NCI-H1105 treated with DMSO at 0.1 percent for 48 hours (cell line): Measurements from ENCODE around the gene NF2.

Source experiments
- DNase-seq: peaks from one replicate; lab custom pipeline; 2025; lab: John Stamatoyannopoulos, UW

NF2 gene

DNA sequence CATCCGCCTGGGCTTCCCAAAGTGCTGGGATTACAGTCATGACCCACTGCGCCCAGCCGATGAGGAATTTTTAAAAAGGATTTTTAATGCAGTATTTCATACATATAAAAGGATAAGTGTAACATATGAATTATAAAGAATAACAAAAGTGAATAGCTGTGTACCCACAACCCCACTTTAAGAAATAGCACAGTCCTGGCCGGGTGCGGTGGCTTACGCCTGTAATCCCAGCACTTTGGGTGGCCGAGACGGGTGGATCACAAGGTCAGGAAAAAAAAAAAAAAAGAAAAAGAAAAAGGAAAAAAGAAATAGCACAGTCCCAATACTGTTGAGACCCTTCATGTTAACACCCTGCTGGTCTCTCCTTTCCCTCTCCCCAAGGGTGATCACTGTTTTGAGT is 62.1 kb downstream of the NF2 start:
- DNase-seq: no peak

DNA sequence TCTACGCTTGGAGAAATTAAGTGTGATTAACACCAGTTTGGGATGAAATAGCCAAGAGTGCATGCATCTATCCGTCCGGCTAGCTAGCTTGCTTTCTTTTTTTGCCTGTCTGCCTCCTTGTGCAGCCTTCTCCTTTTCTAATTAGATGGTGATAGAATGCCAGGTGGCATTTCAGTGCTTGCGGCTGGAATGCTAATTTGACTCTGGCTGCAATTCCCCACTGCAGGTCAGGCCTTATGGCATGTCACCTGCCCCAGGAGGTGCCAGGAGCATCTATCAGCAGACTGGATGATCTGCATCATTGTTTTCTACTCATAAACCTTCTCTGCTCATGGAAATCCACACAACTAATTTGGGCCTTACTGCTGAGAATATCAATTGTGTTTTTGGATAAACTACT is 65.2 kb downstream of the NF2 start:
- DNase-seq: no peak

GRCh38 chr22:29670626-29671025 is 67.2 kb downstream of the NF2 start:
- no peak for DNase-seq

DNA sequence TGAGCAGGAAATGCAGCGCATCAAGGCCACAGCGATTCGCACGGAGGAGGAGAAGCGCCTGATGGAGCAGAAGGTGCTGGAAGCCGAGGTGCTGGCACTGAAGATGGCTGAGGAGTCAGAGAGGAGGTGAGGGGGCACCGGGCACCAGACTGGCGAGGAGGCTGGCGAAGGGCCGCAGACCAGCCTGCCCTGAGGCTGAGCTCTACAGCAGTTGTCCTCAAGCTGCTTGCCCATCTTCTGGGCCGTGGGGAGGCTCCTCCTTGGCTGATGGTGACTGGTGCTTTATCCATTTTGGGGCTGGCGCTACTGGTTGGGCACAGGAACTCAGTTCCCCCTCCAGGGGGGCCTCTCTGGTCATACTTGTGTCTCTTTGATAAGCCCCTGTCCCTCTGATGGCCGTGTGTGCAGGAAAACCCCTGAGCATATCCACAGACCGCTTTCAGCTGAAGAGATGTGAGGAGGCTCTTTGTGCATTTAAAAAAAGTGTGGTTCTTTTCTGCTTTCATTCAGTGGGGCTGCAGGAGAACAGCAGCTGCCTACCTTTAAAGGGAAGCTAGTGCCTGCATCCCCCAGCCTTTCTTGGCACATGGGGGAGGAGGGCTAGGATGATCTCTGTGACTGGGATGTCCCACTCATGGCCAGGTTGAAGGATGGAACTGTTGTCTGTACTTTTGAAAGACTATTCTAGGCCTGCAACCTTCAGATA is 70.1 kb downstream of the NF2 start:
- DNase-seq: no peak

DNA sequence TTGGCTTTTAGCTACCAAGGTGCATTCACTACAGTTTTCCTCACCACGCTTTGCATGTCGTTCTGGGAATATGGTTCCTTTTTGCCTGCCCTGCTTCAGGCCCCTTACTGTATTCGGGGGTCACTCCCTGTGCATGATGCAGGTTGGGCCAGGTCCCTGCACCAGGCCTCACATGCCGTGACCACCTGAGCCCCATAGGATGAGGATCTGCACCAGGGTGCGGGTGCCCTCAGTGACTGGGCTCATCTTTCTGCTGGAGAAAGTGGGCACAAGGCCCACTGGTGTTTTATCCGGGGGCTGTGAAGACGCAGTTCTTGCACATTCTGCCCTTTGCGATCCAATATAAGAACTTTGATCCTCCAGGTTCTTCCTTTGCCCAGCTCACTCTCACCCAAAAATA is 70.7 kb downstream of the NF2 start:
- no peak for DNase-seq

DNA sequence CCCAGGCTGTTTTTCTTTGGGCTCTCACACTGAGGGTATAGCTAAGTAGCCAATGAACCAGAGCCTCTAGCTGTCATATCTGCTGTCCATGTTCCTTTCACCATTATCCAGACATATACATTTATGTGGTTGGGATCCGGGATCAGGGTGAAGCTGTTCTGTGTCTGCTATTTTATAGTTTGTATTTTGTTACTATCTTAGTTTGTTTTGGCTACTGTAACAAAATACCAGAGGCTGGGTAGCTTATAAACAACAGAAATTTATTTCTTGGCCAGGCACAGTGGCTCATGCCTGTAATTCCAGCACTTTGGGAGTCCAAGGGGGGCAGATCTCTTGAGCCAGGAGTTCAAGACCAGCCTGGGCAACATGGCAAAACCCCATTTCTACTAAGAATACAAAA is 75.9 kb downstream of the NF2 start:
- DNase-seq: no peak

DNA sequence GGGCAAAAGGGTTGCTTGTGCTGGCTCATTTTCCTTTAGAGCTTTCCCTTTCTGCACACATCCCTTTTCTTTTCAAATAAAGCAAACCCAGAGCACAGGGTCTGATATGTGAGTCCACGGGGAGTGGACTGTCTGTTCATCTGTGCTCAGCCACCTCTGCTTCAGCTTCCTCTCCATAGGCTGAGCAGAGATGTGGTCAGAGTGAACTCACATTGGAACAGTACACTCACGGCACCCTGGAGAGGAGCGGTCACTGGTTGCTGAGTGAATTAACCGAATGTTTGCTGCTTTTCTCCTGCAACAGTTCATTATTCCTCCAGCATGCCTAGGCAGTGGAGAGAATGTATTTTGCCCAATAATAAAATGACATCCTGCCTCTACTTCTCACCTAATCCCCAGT is 80.1 kb downstream of the NF2 start:
- no peak for DNase-seq

GRCh38 chr22:29684244-29684643 is 80.8 kb downstream of the NF2 start:
- no peak for DNase-seq

DNA sequence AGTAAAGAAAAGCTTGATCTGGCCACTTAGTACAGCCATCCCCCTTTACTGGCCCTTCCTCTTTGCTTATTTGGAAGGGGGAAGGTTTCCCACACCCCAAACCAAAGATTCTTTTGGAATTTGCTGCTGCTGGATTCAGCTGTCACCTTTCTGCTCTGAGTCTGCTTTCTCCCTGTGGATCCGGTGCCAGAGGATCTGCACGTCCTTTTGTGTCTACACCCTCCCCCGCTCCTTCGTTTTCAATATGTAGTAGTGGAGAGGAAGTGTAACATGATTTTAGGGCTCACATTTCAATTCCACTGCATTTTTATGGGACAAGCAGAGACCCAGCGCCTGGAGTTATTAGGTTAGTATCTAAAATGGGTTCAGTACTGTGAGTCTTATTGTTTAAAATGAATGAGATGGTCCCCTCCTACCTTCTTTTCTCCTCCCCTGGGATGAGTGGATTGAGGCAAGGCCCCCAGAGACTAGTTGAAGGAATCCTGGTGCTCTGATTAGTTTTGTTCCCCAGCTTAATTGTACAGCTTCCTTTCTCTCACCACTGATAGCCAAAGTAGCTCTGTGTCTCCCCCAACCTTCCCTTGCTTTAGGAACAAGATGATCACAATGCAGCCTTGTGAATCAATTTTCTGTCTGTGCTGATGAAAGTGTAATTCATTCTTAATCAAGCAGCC is 85.9 kb downstream of the NF2 start:
- DNase-seq: no peak

DNA sequence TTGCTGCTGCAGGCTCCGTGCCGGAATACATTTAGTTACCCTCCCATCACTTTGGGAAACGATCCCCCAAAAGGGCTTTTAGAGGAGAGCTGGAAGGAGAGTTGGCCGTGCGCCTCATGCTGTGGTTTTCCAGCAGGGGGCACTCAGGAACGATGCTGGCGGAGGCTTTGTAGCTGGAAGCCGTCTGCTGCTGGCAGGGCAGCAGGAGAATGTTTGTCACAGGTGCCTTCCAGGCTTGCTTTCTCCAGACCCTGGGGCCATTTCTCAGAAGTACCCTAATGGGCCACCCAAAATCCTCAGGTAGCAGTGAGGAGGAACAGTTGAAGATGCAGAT is 86.4 kb downstream of the NF2 start:
- DNase-seq: peak; percentile 46

- no peak for DNase-seq
Measured at GRCh38 chr22:29690476-29690875, 87.0 kb downstream of the NF2 start.

DNA sequence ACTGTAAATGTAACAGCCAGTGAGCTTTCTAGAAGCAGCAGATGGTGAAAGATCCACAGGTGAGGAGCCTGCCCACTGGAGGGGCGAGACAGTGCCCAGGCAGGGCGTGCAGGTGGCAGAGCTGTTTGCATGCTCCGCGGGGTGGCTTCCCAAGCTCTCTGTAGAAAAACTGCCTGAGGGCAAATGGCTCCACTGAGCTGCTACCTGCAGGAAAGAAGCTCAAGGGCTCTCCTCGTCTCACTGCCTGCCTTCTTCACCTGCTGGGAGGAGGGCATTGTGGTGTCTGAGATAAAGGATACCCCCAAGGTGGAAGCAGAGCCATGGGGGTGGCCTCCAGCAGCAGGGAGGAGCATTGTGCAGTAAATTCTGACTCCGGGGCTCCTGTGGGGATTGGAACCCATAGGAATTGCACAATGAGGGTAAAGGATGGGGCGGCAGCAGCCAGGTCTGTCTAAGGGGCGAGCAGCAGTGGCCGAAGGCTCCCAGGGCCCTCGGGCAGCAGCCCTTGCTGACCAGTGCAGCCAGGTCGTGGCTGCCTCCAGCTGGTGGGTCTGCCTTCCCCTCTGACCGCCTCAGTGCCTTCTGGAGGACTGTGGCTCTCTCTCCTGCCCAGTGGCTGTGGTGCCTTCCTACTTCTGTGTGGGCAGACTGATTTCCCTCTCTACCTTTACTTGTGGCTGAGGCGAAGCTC is 88.3 kb downstream of the NF2 start:
- DNase-seq: peak; percentile 3

DNA sequence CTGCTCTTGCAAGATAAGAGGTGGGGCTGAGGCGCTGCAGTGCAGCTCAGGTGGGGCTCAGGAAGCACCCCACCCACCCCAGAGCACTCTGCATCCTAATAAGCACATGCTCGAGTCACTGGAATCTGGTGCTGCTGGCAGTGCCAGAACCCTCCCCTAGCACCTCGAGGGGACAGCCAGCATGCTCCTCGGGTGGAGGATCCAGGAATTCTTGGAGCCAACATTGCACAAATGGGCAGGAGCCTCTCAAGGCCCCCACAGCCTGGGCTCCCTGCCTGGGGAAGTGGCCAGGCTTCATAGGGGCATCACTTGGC is 88.9 kb downstream of the NF2 start:
- DNase-seq: no peak

- no peak for DNase-seq
Measured at GRCh38 chr22:29693161-29693560, 89.7 kb downstream of the NF2 start.

DNA sequence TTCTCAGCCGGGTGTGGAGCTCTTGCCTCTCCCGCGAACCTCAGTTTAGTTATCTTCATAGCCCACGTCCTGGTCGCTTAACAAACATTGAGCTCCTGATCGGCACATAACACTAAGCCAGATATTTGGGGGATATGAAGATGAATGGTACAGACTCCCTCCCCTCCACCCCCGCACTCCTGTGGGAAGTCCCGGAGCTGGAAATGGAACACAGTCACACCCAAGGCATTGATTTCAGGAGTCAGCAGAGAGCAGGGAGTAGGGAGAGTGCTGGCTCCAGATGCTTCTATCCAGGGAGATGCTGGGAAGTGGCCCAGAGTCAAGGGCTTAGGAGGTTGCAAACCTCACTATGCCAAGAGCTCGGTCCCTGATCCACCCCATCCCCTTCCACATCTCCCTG is 90.2 kb downstream of the NF2 start:
- no peak for DNase-seq

GRCh38 chr22:29695129-29695926 is 91.9 kb downstream of the NF2 start:
- peak; percentile 69 for DNase-seq

GRCh38 chr22:29697853-29698598 is 94.6 kb downstream of the NF2 start:
- DNase-seq: no peak

DNA sequence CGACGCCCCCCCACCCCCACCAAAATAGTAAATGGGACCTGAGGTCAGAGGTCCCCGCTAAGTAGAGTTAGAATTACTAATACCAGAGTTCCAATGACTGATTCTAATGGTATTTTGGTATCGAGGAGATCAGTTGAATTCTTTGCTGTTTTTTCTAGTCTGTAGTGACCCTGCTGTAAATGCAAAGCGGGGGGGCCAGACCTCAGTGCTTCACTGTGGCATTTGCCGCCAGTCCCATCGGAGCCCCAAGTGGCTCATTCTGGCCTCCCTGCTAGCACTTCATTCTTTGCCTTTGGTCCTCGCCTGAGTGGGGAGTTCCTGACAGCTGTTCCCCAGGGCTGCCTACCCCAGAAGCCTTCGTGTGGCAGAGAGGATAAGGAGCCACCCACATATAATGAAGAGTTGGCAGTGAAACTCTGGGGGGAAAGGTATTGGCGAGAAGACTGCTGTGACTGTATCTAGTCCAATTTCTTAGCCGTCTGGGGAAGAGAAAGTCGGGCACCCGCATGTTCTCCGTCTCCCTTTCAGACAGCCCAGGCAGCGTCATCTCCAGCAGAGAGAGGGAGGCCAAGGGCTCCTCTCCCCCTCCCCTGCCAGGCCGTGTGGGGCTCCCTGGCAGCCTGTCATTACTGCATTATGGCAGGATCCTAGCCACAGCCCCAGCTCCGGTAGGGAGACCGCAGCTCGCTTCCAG is 96.9 kb downstream of the NF2 start:
- DNase-seq: peak; percentile 60

DNA sequence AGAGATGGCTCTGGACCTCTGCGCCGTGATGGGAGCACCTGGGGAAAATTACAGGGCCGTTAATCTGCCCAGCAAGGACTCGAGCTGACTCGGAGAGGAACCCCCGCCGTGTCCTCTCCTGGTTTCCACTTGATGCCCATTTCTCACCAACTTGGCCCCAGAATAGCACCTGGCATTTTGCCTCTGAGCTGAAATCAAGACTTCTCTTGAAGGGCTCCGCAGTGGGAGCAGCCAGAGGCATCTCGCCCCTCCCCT is 97.4 kb downstream of the NF2 start:
- peak; percentile 60 for DNase-seq

DNA sequence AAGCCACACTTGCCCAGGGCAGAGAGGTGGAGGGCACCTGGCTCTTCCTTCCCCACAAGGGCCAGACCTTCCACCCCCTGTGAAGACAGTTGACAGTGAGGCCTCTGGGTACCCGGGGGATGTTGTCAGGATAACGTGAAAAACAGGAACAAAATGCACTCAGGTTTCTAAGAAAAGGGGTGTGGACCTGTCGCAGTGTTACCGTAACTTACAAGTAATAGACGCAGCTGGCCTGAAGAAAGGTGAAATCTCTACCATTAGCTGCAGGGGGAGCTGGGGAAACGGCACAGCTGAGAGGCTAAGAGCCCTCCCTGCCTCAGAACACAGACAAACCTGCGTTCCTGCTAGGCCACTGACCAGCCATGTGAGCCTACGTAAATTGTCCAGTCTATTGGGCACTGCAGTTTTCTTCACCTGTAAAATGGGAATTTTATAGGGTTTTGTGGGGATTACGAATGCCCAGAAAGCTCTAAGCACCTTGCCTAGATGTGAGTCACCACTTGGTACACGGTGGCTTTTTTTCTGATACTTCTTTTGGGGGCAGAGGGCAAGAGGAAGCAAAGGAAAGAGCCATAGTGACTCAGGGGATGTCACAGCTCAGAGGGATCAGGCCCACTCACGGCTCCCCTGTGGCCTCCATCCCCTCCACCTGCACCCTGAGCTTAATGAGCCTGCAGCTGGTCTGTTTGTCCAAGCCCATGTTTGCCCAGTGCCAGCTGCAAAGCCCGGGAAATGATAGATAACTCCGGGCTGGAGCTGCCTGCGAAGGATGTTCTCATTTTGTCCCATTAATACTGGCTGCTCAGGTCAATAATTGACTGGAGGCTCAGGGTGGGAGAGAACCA is 97.9 kb downstream of the NF2 start:
- DNase-seq: peak; percentile 60
